DND-41 (cell line): Measurements from ENCODE around the gene WNT3A.
"Not testable (repeated sequence)": the region's sequence is repeated elsewhere in the genome, so short reads cannot be mapped to it uniquely, and the experiment has no call there.

ENCODE experiments used
- ATAC-seq: fragments of 200-7000 bp; cut with Tn5 transposase; 3 replicates; pipeline ENCODE4 v1.9.1; 2021; ENCODE audit warnings: low read depth; ENCODE audit not compliant: insufficient read depth
- DNase-seq: peaks from one replicate; pipeline ENCODE4 v3.0.0-alpha.2; 2020
- H2AFZ ChIP-seq: 2 replicates; pipeline ENCODE4 v1.6.0; 2012; ENCODE audit warnings: low read depth, low read length
- H3K27ac ChIP-seq: 2 replicates; pipeline ENCODE4 v1.5.1; 2012; ENCODE audit warnings: low read length, inconsistent platforms
- H3K27me3 ChIP-seq: fragments of 200-600 bp; sonication (generic); 2 replicates; pipeline ENCODE4 v1.6.0; 2012; ENCODE audit warnings: low read length, mild to moderate bottlenecking, inconsistent platforms; ENCODE audit not compliant: insufficient read depth, poor library complexity
- H3K36me3 ChIP-seq: 2 replicates; pipeline ENCODE4 v1.5.1; 2012; ENCODE audit warnings: low read length, inconsistent platforms; ENCODE audit not compliant: insufficient read depth
- H3K4me1 ChIP-seq: 2 replicates; pipeline ENCODE4 v1.5.1; 2012; ENCODE audit warnings: mild to moderate bottlenecking, low read length; ENCODE audit not compliant: insufficient read depth
- H3K4me2 ChIP-seq: 2 replicates; pipeline ENCODE4 v1.6.0; 2012; ENCODE audit warnings: mild to moderate bottlenecking, moderate library complexity, low read length, inconsistent platforms; ENCODE audit not compliant: insufficient read depth
- H3K4me3 ChIP-seq, 2 experiments: fragments of 200-600 bp in 1 of 2; shearing (Covaris generic) in 1 of 2; 2 replicates each; pipeline ENCODE4 v1.5.1; 2012 to 2016; ENCODE audit warnings: inconsistent platforms in 2 of 2, low read length in 2 of 2, mild to moderate bottlenecking in 2 of 2, low read depth in 1 of 2, moderate library complexity in 1 of 2
- H3K79me2 ChIP-seq: 2 replicates; pipeline ENCODE4 v1.6.0; 2012; ENCODE audit warnings: low read length, inconsistent platforms; ENCODE audit not compliant: insufficient read depth
- H3K9ac ChIP-seq: 2 replicates; pipeline ENCODE4 v1.6.0; 2012; ENCODE audit warnings: low read depth, mild to moderate bottlenecking, inconsistent platforms, low read length, moderate library complexity
- H3K9me3 ChIP-seq: 2 replicates; pipeline ENCODE4 v1.5.1; 2012; ENCODE audit warnings: low read length, moderate library complexity, mild to moderate bottlenecking, inconsistent platforms; ENCODE audit not compliant: insufficient read depth, severe bottlenecking
- H4K20me1 ChIP-seq: 2 replicates; pipeline ENCODE4 v1.6.0; 2012; ENCODE audit warnings: low read length; ENCODE audit not compliant: insufficient read depth
- CTCF ChIP-seq: IDR thresholded peaks from 2 replicates; pipeline ENCODE4 v1.5.1; 2012; ENCODE audit warnings: borderline replicate concordance, low read length, moderate library complexity, mild to moderate bottlenecking; ENCODE audit not compliant: poor library complexity, severe bottlenecking; ENCODE audit errors: extremely low read depth
- EZH2 ChIP-seq: IDR thresholded peaks from 3 replicates; pipeline ENCODE4 v1.6.1; 2012; ENCODE audit warnings: borderline replicate concordance, low read depth, mild to moderate bottlenecking, moderate library complexity, low read length, inconsistent platforms; ENCODE audit not compliant: severe bottlenecking

The WNT3A gene

GRCh38 chr1:228018125-228018398, 11.3 kb downstream of the WNT3A start:
- no peak overlapping the region for H3K27ac ChIP-seq
- ATAC-seq: no peak
- H3K79me2 ChIP-seq: no peaks in the 10 kb centered on the region
- TF ChIP-seq CTCF: no peak
- no peak for TF ChIP-seq EZH2
- H3K4me1 ChIP-seq: no peaks in the 10 kb centered on the region
- H3K9ac ChIP-seq: no peak overlapping the region
- no peaks in the 10 kb centered on the region for H3K9me3 ChIP-seq
- DNase-seq: no peak
- no peaks in the 10 kb centered on the region for H4K20me1 ChIP-seq
- no peak overlapping the region for H3K4me2 ChIP-seq
- H2AFZ ChIP-seq: no peak overlapping the region
- H3K4me3 ChIP-seq: no peak overlapping the region
- H3K27me3 ChIP-seq: no peaks in the 10 kb centered on the region
- H3K36me3 ChIP-seq: no peaks in the 10 kb centered on the region

GRCh38 chr1:228018961-228019721, 12.3 kb downstream of the WNT3A start:
- no peak for DNase-seq
- Histone ChIP-seq H3K79me2 (no peaks in the 10 kb centered on the region), H3K9ac (no peak overlapping the region), H3K9me3 (no peaks in the 10 kb centered on the region), H3K4me2 (no peak overlapping the region), H3K36me3 (no peaks in the 10 kb centered on the region), H4K20me1 (no peaks in the 10 kb centered on the region), H3K27ac (no peak overlapping the region), H3K4me1 (no peaks in the 10 kb centered on the region), H2AFZ (no peak overlapping the region), H3K4me3 (no peak overlapping the region), H3K27me3 (no peaks in the 10 kb centered on the region)
- no peak for TF ChIP-seq EZH2
- no peak for TF ChIP-seq CTCF
- ATAC-seq: no peak

- H3K9ac ChIP-seq, H3K4me1 ChIP-seq, H3K4me2 ChIP-seq, H3K27ac ChIP-seq, DNase-seq, H3K36me3 ChIP-seq, H3K27me3 ChIP-seq, H2AFZ ChIP-seq, H3K79me2 ChIP-seq, H3K9me3 ChIP-seq, H4K20me1 ChIP-seq, ATAC-seq, H3K4me3 ChIP-seq: not testable (repeated sequence)
Measured at GRCh38 chr1:228019722-228020083, 12.9 kb downstream of the WNT3A start.

GRCh38 chr1:228020686-228021354, 14.0 kb downstream of the WNT3A start:
- no peak overlapping the region for H3K27ac ChIP-seq
- no peak overlapping the region for H3K4me2 ChIP-seq
- H3K36me3 ChIP-seq: no peaks in the 10 kb centered on the region
- DNase-seq (no peak), ATAC-seq (no peak)
- H4K20me1 ChIP-seq: no peaks in the 10 kb centered on the region
- no peak overlapping the region for H3K4me3 ChIP-seq
- no peaks in the 10 kb centered on the region for H3K79me2 ChIP-seq
- no peaks in the 10 kb centered on the region for H3K27me3 ChIP-seq
- TF ChIP-seq EZH2 (no peak), CTCF (no peak)
- H3K9ac ChIP-seq: no peak overlapping the region
- H3K9me3 ChIP-seq: no peaks in the 10 kb centered on the region
- H3K4me1 ChIP-seq: no peaks in the 10 kb centered on the region
- no peak overlapping the region for H2AFZ ChIP-seq
